ENCODE data around the gene SIGLEC1. TPM values are rescaled to one million over a fixed set of nuclear protein-coding genes. Genes with fewer than 3 reads are reported as not detected.

The SIGLEC1 gene
- total RNA-seq, 1 donor from 2014 or later, result not detected

DNA sequence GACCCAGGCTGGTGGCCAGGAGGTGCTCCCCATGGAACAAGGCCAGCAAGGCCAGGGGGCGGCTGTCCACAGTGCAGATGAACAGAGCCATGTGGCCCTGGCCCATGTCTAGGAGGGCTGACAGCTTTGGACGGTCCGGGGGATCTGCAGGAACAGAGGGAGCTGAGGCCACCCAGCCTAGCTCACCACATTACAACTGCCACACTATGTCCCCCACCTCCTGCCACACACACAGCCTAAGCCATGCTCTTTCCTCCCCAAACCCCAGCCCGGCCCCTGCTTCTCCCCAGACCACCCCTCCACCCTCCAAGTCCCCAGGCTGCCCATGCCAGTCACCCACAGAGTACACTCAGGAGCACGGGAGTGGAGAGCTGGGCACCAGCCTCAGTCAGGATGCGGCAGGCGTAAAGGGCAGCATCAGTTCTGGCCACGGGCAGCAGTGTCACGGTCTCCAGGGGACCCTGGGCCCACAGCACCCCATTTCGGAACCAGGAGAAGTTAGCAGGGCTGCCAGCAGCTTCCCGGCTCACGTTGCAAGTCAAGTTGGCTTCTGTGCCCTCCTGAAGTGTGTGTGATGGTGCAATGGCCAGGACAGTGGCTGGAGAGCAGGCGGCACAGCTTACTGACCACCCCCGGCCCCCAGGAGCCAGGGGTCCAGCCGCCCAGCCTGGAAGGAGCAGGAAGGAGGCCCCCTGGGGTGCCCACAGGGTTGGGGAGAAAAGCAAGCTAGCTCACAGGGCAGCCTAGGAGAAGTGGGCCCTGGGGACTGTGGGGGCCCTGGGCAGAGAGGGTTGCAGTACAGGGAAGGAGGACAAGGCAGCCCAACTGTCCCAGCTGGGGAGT is 15.4 kb downstream of the SIGLEC1 start:
- H3K4me3 Mint-ChIP-seq (ENCODE audit: unreplicated experiment), result no peak overlapping the region
- DNase-seq (ENCODE audit: low read depth), result no peak
- no peaks in the 10 kb centered on the region for H3K36me3 ChIP-seq (ENCODE audit: insufficient read depth, low read length)
- H3K36me3 Mint-ChIP-seq (ENCODE audit: low read depth, unreplicated experiment), result no peaks in the 10 kb centered on the region
- FAIRE-seq, result no peak
- H3K4me1 ChIP-seq (ENCODE audit: insufficient read depth, low read length), result no peaks in the 10 kb centered on the region
- H3K27ac ChIP-seq (ENCODE audit: low read depth, low read length), result no peak overlapping the region
- no peak overlapping the region for H3K9ac ChIP-seq (ENCODE audit: low read length)
- no peaks in the 10 kb centered on the region for H3K79me2 ChIP-seq (ENCODE audit: insufficient read depth, low read length)
- no peaks in the 10 kb centered on the region for H3K27me3 ChIP-seq (ENCODE audit: insufficient read depth, low read length)
- no peak for TF ChIP-seq EZH2 (IDR thresholded peaks at IDR 0.05; ENCODE audit: insufficient read depth, low read length)
- TF ChIP-seq, protein P1, sequence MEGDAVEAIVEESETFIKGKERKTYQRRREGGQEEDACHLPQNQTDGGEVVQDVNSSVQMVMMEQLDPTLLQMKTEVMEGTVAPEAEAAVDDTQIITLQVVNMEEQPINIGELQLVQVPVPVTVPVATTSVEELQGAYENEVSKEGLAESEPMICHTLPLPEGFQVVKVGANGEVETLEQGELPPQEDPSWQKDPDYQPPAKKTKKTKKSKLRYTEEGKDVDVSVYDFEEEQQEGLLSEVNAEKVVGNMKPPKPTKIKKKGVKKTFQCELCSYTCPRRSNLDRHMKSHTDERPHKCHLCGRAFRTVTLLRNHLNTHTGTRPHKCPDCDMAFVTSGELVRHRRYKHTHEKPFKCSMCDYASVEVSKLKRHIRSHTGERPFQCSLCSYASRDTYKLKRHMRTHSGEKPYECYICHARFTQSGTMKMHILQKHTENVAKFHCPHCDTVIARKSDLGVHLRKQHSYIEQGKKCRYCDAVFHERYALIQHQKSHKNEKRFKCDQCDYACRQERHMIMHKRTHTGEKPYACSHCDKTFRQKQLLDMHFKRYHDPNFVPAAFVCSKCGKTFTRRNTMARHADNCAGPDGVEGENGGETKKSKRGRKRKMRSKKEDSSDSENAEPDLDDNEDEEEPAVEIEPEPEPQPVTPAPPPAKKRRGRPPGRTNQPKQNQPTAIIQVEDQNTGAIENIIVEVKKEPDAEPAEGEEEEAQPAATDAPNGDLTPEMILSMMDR (IDR thresholded peaks at IDR 0.05; ENCODE audit: insufficient read depth, low read depth, low read length), result no peak
- no peaks in the 10 kb centered on the region for H3K4me1 Mint-ChIP-seq (ENCODE audit: low read depth, unreplicated experiment)
- H4K20me1 ChIP-seq (ENCODE audit: insufficient read depth, low read length), result no peaks in the 10 kb centered on the region
- H3K9me3 ChIP-seq (ENCODE audit: insufficient read depth, low read depth, low read length), result no peaks in the 10 kb centered on the region
- H3K4me3 ChIP-seq (ENCODE audit: insufficient read depth, low read depth, low read length), result no peak overlapping the region
- H3K9me3 Mint-ChIP-seq (ENCODE audit: unreplicated experiment), result peaks cover 2% of the 10 kb centered on the region
- no peak overlapping the region for H3K27ac Mint-ChIP-seq (ENCODE audit: unreplicated experiment)
- no peak overlapping the region for H2AFZ ChIP-seq (ENCODE audit: low read depth, low read length)
- no peak overlapping the region for H3K4me2 ChIP-seq (ENCODE audit: low read length)
- H3K27me3 Mint-ChIP-seq (ENCODE audit: low read depth, unreplicated experiment), result peaks cover 29% of the 10 kb centered on the region

DNA sequence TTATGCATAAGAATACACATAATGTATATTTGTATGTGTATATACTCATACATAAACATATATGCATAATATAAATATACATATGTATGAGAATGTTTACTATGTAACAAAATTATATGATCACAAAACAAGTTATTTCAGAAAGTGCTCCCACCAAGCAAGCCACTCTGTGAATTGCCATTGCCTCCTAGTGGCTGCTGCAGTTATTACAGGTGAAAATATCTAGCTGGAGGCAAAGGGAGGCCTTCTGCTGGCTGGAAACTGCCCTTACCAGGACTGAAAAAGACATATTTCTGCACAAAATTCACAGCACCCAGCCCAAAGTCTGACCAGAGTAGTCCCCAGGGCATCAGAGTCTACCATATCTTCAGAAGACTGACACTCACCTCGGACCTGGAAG is 16.2 kb downstream of the SIGLEC1 start:
- Histone ChIP-seq H3K4me3 (ENCODE audit: insufficient read depth, low read depth, low read length) (no peak overlapping the region), H3K27me3 (ENCODE audit: insufficient read depth, low read length) (no peaks in the 10 kb centered on the region), H3K36me3 (ENCODE audit: insufficient read depth, low read length) (no peaks in the 10 kb centered on the region), H3K9me3 (ENCODE audit: insufficient read depth, low read depth, low read length) (no peaks in the 10 kb centered on the region), H2AFZ (ENCODE audit: low read depth, low read length) (no peak overlapping the region), H3K79me2 (ENCODE audit: insufficient read depth, low read length) (no peaks in the 10 kb centered on the region), H3K27ac (ENCODE audit: low read depth, low read length) (no peak overlapping the region), H3K4me1 (ENCODE audit: insufficient read depth, low read length) (no peaks in the 10 kb centered on the region), H4K20me1 (ENCODE audit: insufficient read depth, low read length) (no peaks in the 10 kb centered on the region), H3K4me2 (ENCODE audit: low read length) (no peak overlapping the region), H3K9ac (ENCODE audit: low read length) (no peak overlapping the region)
- no peaks in the 10 kb centered on the region for H3K4me1 Mint-ChIP-seq (ENCODE audit: low read depth, unreplicated experiment)
- no peak overlapping the region for H3K4me3 Mint-ChIP-seq (ENCODE audit: unreplicated experiment)
- peaks cover 2% of the 10 kb centered on the region for H3K9me3 Mint-ChIP-seq (ENCODE audit: unreplicated experiment)
- H3K27ac Mint-ChIP-seq (ENCODE audit: unreplicated experiment), result no peak overlapping the region
- TF ChIP-seq, protein P1 (IDR thresholded peaks at IDR 0.05; ENCODE audit: insufficient read depth, low read depth, low read length), result peak; percentile 30
- no peak for TF ChIP-seq EZH2 (IDR thresholded peaks at IDR 0.05; ENCODE audit: insufficient read depth, low read length)
- DNase-seq (ENCODE audit: low read depth), result no peak
- no peaks in the 10 kb centered on the region for H3K36me3 Mint-ChIP-seq (ENCODE audit: low read depth, unreplicated experiment)
- H3K27me3 Mint-ChIP-seq (ENCODE audit: low read depth, unreplicated experiment), result peaks cover 28% of the 10 kb centered on the region
- FAIRE-seq, result no peak

DNA sequence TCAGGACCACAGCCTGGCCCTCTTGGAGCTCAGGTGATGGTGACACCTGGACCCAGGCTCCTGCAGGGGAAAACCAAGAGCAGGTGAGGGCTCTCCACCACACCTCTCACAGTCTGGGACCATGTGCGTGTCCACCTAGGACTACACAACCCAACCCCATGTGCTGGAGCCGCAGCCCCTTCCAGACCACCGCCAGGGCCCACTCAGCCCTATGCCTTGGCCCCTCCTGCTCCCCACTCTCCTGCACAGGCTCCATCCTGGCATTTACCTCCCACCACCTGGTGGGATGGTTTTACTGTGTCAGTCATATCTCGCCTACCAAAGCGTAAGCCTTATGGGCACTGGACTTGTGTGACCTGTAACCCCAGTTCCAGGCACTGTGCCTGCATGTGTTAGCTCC is 17.5 kb downstream of the SIGLEC1 start:
- Mint-ChIP-seq H3K4me1 (ENCODE audit: low read depth, unreplicated experiment) (no peaks in the 10 kb centered on the region), H3K27me3 (ENCODE audit: low read depth, unreplicated experiment) (peaks cover 24% of the 10 kb centered on the region), H3K4me3 (ENCODE audit: unreplicated experiment) (no peak overlapping the region), H3K27ac (ENCODE audit: unreplicated experiment) (no peak overlapping the region), H3K9me3 (ENCODE audit: unreplicated experiment) (peaks cover 2% of the 10 kb centered on the region), H3K36me3 (ENCODE audit: low read depth, unreplicated experiment) (no peaks in the 10 kb centered on the region)
- TF ChIP-seq, protein P1 (IDR thresholded peaks at IDR 0.05; ENCODE audit: insufficient read depth, low read depth, low read length), result no peak
- TF ChIP-seq EZH2 (IDR thresholded peaks at IDR 0.05; ENCODE audit: insufficient read depth, low read length), result no peak
- no peaks in the 10 kb centered on the region for H3K36me3 ChIP-seq (ENCODE audit: insufficient read depth, low read length)
- H3K27me3 ChIP-seq (ENCODE audit: insufficient read depth, low read length), result no peaks in the 10 kb centered on the region
- no peak overlapping the region for H3K4me3 ChIP-seq (ENCODE audit: insufficient read depth, low read depth, low read length)
- H3K27ac ChIP-seq (ENCODE audit: low read depth, low read length), result no peak overlapping the region
- H3K79me2 ChIP-seq (ENCODE audit: insufficient read depth, low read length), result no peaks in the 10 kb centered on the region
- no peaks in the 10 kb centered on the region for H4K20me1 ChIP-seq (ENCODE audit: insufficient read depth, low read length)
- H3K9me3 ChIP-seq (ENCODE audit: insufficient read depth, low read depth, low read length), result no peaks in the 10 kb centered on the region
- FAIRE-seq (no peak), DNase-seq (ENCODE audit: low read depth) (no peak)
- no peak overlapping the region for H3K9ac ChIP-seq (ENCODE audit: low read length)
- no peak overlapping the region for H3K4me2 ChIP-seq (ENCODE audit: low read length)
- H3K4me1 ChIP-seq (ENCODE audit: insufficient read depth, low read length), result no peaks in the 10 kb centered on the region
- H2AFZ ChIP-seq (ENCODE audit: low read depth, low read length), result no peak overlapping the region

Measured in astrocyte (in vitro differentiated cells and primary cell).